IMR-90 (cell line): ENCODE data around the gene KAT6B. TPM values are rescaled to one million over a fixed set of nuclear protein-coding genes. Genes with fewer than 3 reads are reported as not detected.

Experiments used
- ATAC-seq: fragments of 200-7000 bp; cut with Tn5 transposase; 2 replicates; pipeline ENCODE4 v1.9.1; 2020; ENCODE audit warnings: low read depth, mild to moderate bottlenecking, moderate library complexity
- BruUV-seq: library from RNA; stranded (reverse); fragments of 400-500 nt; replicated peaks from 2 replicates; lab custom pipeline; 2021; lab: Mats Ljungman, UMichigan
- CTCF ChIA-PET: fragments of 300-600 bp; formaldehyde crosslinking; extraction: SDS; loops from one replicate; lab custom pipeline; 2021; ENCODE audit warnings: antibody characterized with exemption; lab: Yijun Ruan, JAX
- POLR2A ChIA-PET: fragments of 300-600 bp; sonication (Branson Sonifier 250); formaldehyde crosslinking; loops from one replicate; lab custom pipeline; 2022; ENCODE audit warnings: antibody characterized with exemption; ENCODE audit not compliant: unreplicated experiment; lab: Charles Lee
- DNase-seq: peaks from one replicate; pipeline ENCODE4 v3.0.0; 2013
- H2AFZ ChIP-seq: replicated peaks from 2 replicates; pipeline ENCODE3; 2013; ENCODE audit warnings: low read length, mild to moderate bottlenecking; ENCODE audit not compliant: poor library complexity
- H2AK5ac ChIP-seq: 2 replicates; pipeline ENCODE4 v1.6.1; 2013; ENCODE audit warnings: low read depth, low read length, inconsistent platforms
- H2AK9ac ChIP-seq: replicated peaks from 2 replicates; pipeline ENCODE3; 2013; ENCODE audit warnings: mild to moderate bottlenecking, low read depth, low read length, moderate library complexity; ENCODE audit not compliant: poor library complexity
- H2BK120ac ChIP-seq: 2 replicates; pipeline ENCODE4 v1.6.1; 2013; ENCODE audit warnings: low read depth, low read length, inconsistent platforms
- H2BK15ac ChIP-seq: 3 replicates; pipeline ENCODE4 v1.6.1; 2013; ENCODE audit warnings: low read depth, low read length, inconsistent platforms
- H2BK20ac ChIP-seq: 2 replicates; pipeline ENCODE4 v1.6.1; 2013; ENCODE audit warnings: low read depth, mild to moderate bottlenecking, inconsistent platforms, low read length, moderate library complexity
- H2BK5ac ChIP-seq: 2 replicates; pipeline ENCODE4 v1.6.1; 2013; ENCODE audit warnings: mild to moderate bottlenecking, low read depth, low read length, inconsistent platforms; ENCODE audit not compliant: poor library complexity, severe bottlenecking
- H3K14ac ChIP-seq: replicated peaks from 2 replicates; pipeline ENCODE4 v1.6.1; 2013; ENCODE audit warnings: low read depth, low read length, inconsistent platforms
- H3K18ac ChIP-seq: 2 replicates; pipeline ENCODE4 v1.6.1; 2013; ENCODE audit warnings: low read depth, low read length, control low read depth
- H3K23ac ChIP-seq: 2 replicates; pipeline ENCODE4 v1.6.1; 2013; ENCODE audit warnings: low read depth, low read length, inconsistent platforms
- H3K27ac ChIP-seq: 2 replicates; pipeline ENCODE4 v1.5.1; 2013; ENCODE audit warnings: mild to moderate bottlenecking, control low read depth, low read length; ENCODE audit not compliant: insufficient read depth
- H3K27me3 ChIP-seq: 2 replicates; pipeline ENCODE4 v1.6.1; 2013; ENCODE audit warnings: low read length; ENCODE audit not compliant: control insufficient read depth, insufficient read depth
- H3K36me3 ChIP-seq: 2 replicates; pipeline ENCODE4 v1.6.1; 2013; ENCODE audit warnings: low read length, mixed read lengths; ENCODE audit not compliant: control insufficient read depth, insufficient read depth
- H3K4ac ChIP-seq: 2 replicates; pipeline ENCODE4 v1.6.1; 2013; ENCODE audit warnings: low read depth, low read length, inconsistent platforms
- H3K4me1 ChIP-seq: 2 replicates; pipeline ENCODE4 v1.6.1; 2013; ENCODE audit warnings: low read length, mixed read lengths; ENCODE audit not compliant: control insufficient read depth, insufficient read depth
- H3K4me2 ChIP-seq: 2 replicates; pipeline ENCODE4 v1.6.1; 2013; ENCODE audit warnings: low read depth, mild to moderate bottlenecking, control low read depth, low read length, moderate library complexity
- H3K4me3 ChIP-seq: 2 replicates; pipeline ENCODE4 v1.5.1; 2013; ENCODE audit warnings: low read depth, mild to moderate bottlenecking, control low read depth, low read length, moderate library complexity; ENCODE audit not compliant: insufficient read depth
- H3K56ac ChIP-seq: 2 replicates; pipeline ENCODE4 v1.6.1; 2013; ENCODE audit warnings: low read length, inconsistent platforms; ENCODE audit not compliant: insufficient read depth; ENCODE audit errors: extremely low read depth
- H3K79me1 ChIP-seq, 2 experiments: 2 replicates each; pipeline ENCODE4 v1.6.1; 2013; ENCODE audit warnings: low read length in 2 of 2, inconsistent platforms in 1 of 2, low read depth in 1 of 2
- H3K9ac ChIP-seq: 2 replicates; pipeline ENCODE4 v1.6.1; 2013; ENCODE audit warnings: low read depth, low read length, control low read depth
- H3K9me1 ChIP-seq: 2 replicates; pipeline ENCODE4 v1.6.1; 2013; ENCODE audit warnings: low read length, inconsistent platforms; ENCODE audit not compliant: insufficient read depth
- H3K9me3 ChIP-seq: 2 replicates; pipeline ENCODE4 v1.6.1; 2013; ENCODE audit warnings: low read length; ENCODE audit not compliant: control insufficient read depth, insufficient read depth
- H4K20me1 ChIP-seq: 2 replicates; pipeline ENCODE4 v1.6.1; 2013; ENCODE audit warnings: low read length, inconsistent platforms; ENCODE audit not compliant: insufficient read depth
- H4K5ac ChIP-seq: 2 replicates; pipeline ENCODE4 v1.6.1; 2013; ENCODE audit warnings: mild to moderate bottlenecking, low read depth, low read length, control low read depth
- H4K8ac ChIP-seq, 2 experiments: 2 replicates each; pipeline ENCODE4 v1.6.1; 2013; ENCODE audit warnings: low read depth in 2 of 2, low read length in 2 of 2, control low read depth in 1 of 2, inconsistent platforms in 1 of 2
- H4K91ac ChIP-seq: 2 replicates; pipeline ENCODE4 v1.6.1; 2013; ENCODE audit warnings: low read depth, low read length, inconsistent platforms; ENCODE audit not compliant: insufficient read depth
- CEBPB ChIP-seq: IDR thresholded peaks from 2 replicates; pipeline ENCODE4 v1.6.1; 2012; ENCODE audit warnings: low read depth, low read length, improper control_type of control experiment
- MAZ ChIP-seq: IDR thresholded peaks from 2 replicates; pipeline ENCODE4 v1.6.1; 2012; ENCODE audit warnings: low read depth, mild to moderate bottlenecking, low read length, improper control_type of control experiment, moderate library complexity, borderline replicate concordance
- MXI1 ChIP-seq: IDR thresholded peaks from 2 replicates; pipeline ENCODE4 v1.6.1; 2012; ENCODE audit warnings: low read depth, mild to moderate bottlenecking, low read length, moderate library complexity, borderline replicate concordance
- NFE2L2 ChIP-seq: fragments of 150-350 bp; IDR thresholded peaks from 2 replicates; pipeline ENCODE4 v1.6.1; 2016; ENCODE audit warnings: low read depth, mild to moderate bottlenecking, low read length
- RFX5 ChIP-seq: IDR thresholded peaks from 2 replicates; pipeline ENCODE4 v1.8.0; 2012; ENCODE audit warnings: low read depth, mild to moderate bottlenecking, low read length, moderate library complexity
- WGBS, 2 experiments: methylation state at CpG; one replicate each; pipeline versions ENCODE4 v1.1.5 to v1.1.7; 2013; ENCODE audit warnings: missing lambda C conversion rate in 2 of 2; ENCODE audit not compliant: insufficient read length in 1 of 2; ENCODE audit errors: extremely low coverage in 2 of 2; 5-methylcytosine and 5-hydroxymethylcytosine counted together
- dilution Hi-C: fragments of 300-500 bp; cut with HindIII; formaldehyde crosslinking; loops from one replicate; pipeline ENCODE4 v1.14.3; 2018; ENCODE audit warnings: low sequenced_read_pairs; ENCODE audit not compliant: unreplicated experiment
- in situ Hi-C: fragments of 300-500 bp; cut with MboI; formaldehyde crosslinking; loops from 3 replicates; pipeline ENCODE4 v1.14.3; 2019; ENCODE audit warnings: low sequenced_read_pairs, inconsistent platforms, mixed read lengths
- intact Hi-C: fragments of 100-400 bp; cut with micrococcal nuclease; formaldehyde crosslinking; loops from 2 replicates; pipeline ENCODE4 v1.10.0; 2022
- polyA plus RNA-seq, 3 experiments: library from polyadenylated mRNA; depleted of rRNA; stranded (reverse); fragments of >200 nt; gene quantifications; 2 replicates each; pipeline ENCODE4 v1.2.3, GENCODE V29; 2012; ENCODE audit warnings: low replicate concordance in 1 of 3
- total RNA-seq: library from RNA; depleted of rRNA; stranded (reverse); fragments of >200 nt; gene quantifications from 2 replicates; pipeline ENCODE4 v1.2.3, GENCODE V29; 2012

KAT6B gene
- total and polyA plus RNA-seq, 2 of the 4 experiments (the other 2 are of a cell fraction), result 8.8 to 28.1 TPM

DNA sequence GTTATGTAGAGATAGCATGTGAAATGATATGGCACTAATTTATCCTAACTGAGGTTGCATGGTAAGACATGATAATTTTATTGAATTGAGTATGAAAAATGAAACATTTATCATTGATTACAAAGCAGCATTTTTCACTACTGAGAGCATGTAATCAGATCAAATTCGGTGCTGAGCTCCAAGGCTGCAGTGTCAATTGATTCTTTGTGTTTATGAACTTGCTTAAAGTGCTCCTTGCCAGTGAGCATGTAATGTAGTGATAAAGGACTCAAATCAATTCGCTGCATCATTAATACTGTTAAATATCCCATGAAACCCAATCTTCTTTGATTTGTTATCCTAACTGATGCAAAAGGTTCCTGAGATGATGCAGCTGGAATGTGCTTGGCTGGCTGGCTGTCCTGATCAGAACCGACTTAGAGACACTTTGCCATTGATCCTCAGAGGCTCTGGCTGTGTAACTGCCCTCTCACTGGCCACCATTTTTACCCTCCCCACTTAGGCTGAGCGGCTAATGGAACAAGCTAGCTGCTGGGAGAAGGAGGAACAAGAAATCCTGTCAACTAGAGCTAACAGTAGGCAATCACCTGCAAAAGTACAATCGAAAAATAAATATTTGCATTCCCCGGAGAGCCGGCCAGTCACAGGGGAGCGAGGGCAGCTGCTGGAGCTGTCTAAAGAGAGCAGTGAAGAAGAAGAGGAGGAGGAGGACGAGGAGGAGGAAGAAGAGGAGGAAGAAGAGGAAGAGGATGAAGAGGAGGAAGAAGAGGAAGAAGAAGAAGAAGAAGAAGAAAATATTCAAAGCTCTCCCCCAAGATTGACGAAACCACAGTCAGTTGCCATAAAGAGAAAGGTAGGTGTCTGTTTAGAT is 195.2 kb downstream of the KAT6B start:
- in situ Hi-C loops (loop anchor here (10.0 kb wide), 2 partner anchors 213 to 757 kb away; partner anchors contain the start of gene COMTD1), intact Hi-C loops (loop anchor here (1.0 to 10.0 kb wide), 4 partner anchors 197 to 777 kb away; partner anchors contain the start of genes COMTD1 and KAT6B)
- no peak for TF ChIP-seq CEBPB
- TF ChIP-seq RFX5, result no peak
- no peak for TF ChIP-seq NFE2L2
- no peak for TF ChIP-seq MAZ
- TF ChIP-seq MXI1, result no peak

More for the DNA sequence above, 195.2 kb downstream of the KAT6B start:
- Histone ChIP-seq H2BK15ac (no peak overlapping the region), H4K8ac (peak overlapping the region in 1 of 2 experiments; percentile 28; a peak in 1 of 4 replicates), H2AK5ac (peak overlapping the region; percentile 9; the same call in 1 of the 2 replicates), H4K5ac (no peak overlapping the region), H2AK9ac (no peak overlapping the region), H3K79me1 (peaks cover 3 to 27% of the 10 kb centered on the region in 2 experiments; a peak in 2 of 4 replicates), H3K4me1 (peaks cover 7% of the 10 kb centered on the region), H4K20me1 (no peaks in the 10 kb centered on the region), H2BK120ac (peak overlapping the region; percentile 62), H3K56ac (no peak overlapping the region), H3K27ac (peak overlapping the region; percentile 30; the same call in 1 of the 2 replicates), H4K91ac (peak overlapping the region; percentile 15; the same call in 1 of the 2 replicates), H3K9me3 (no peaks in the 10 kb centered on the region), H3K36me3 (peaks cover 35% of the 10 kb centered on the region), H3K9me1 (peaks cover 4% of the 10 kb centered on the region; the same call in 1 of the 2 replicates), H3K23ac (0 out of 2 replicates have a peak overlapping the region, but pooled peaks have one; percentile 18), H2AFZ (no peak overlapping the region), H2BK5ac (no peak overlapping the region), H3K27me3 (no peaks in the 10 kb centered on the region), H3K9ac (no peak overlapping the region; the same call in 1 of the 2 replicates), H3K4me3 (no peak overlapping the region), H3K18ac (peak overlapping the region; percentile 38; the same call in 1 of the 2 replicates), H3K4me2 (peak overlapping the region; percentile 15; the same call in 1 of the 2 replicates), H2BK20ac (peak overlapping the region; percentile 56; the same call in 1 of the 2 replicates), H3K4ac (peak overlapping the region; percentile 10), H3K14ac (0 out of 2 replicates have a peak overlapping the region, but pooled peaks have one; percentile 8)
- no CpG with 5 or more reads among the region's 10 CpGs for WGBS, 2 experiments
- DNase-seq, result peak; percentile 20
- POLR2A ChIA-PET, result interaction anchor here (0.6 kb wide), 1 partner anchor 107 kb away, joined by 7 read pairs; no protein-coding TSS in a partner anchor
- CTCF ChIA-PET, result interaction anchor here (0.5 to 1.3 kb wide), 5 partner anchors 132 to 894 kb away, joined by 3 to 5 read pairs (median 3); no protein-coding TSS in a partner anchor
- peak; percentile 38 for ATAC-seq
- dilution Hi-C loops, result no loop called here
- no TSS peak for BruUV-seq
